ENCODE results near the gene BTNL3.
"Not testable (repeated sequence)": the region's sequence is repeated elsewhere in the genome, so short reads cannot be mapped to it uniquely, and the experiment has no call there.

The BTNL3 gene

GRCh38 chr5:180988592-180988991 lies at the start of gene BTNL3:
Gene BTNL3 (plus strand): TSS chr5:180988846. CDS start chr5:180989029, 183 bp downstream.
- no peak for DNase-seq

- no peak for DNase-seq
These were observed 38.2 kb upstream of the BTNL3 start for GRCh38 chr5:180950291-180950949.

GRCh38 chr5:180959661-180960060 lies 29.0 kb upstream of the BTNL3 start:
- no peak for DNase-seq

GRCh38 chr5:180960209-180960608 lies 28.4 kb upstream of the BTNL3 start:
- DNase-seq = no peak

GRCh38 chr5:180969406-180969805 lies 19.2 kb upstream of the BTNL3 start:
- DNase-seq = no peak

- no peak for DNase-seq
These were observed 18.3 kb upstream of the BTNL3 start for GRCh38 chr5:180970336-180970735.

- DNase-seq = no peak
These were observed 17.8 kb upstream of the BTNL3 start for GRCh38 chr5:180970875-180971274.

GRCh38 chr5:180974612-180975315 lies 13.9 kb upstream of the BTNL3 start:
- DNase-seq = no peak

- no peak for DNase-seq
These were observed 13.3 kb upstream of the BTNL3 start for GRCh38 chr5:180975338-180975737.

- DNase-seq = no peak
These were observed 12.1 kb upstream of the BTNL3 start for GRCh38 chr5:180976518-180976917.

GRCh38 chr5:180977852-180978251 lies 10.8 kb upstream of the BTNL3 start:
- DNase-seq = no peak

GRCh38 chr5:180982008-180982741 lies 6.5 kb upstream of the BTNL3 start:
- DNase-seq = no peak

GRCh38 chr5:180988016-180988415 lies 630 bp upstream of the BTNL3 start:
- DNase-seq = no peak

- no peak for DNase-seq
These were observed 1.6 kb downstream of the BTNL3 start for GRCh38 chr5:180990086-180990881.

- no peak for DNase-seq
These were observed 2.2 kb downstream of the BTNL3 start for GRCh38 chr5:180990882-180991242.

GRCh38 chr5:181001947-181002346 lies 13.3 kb downstream of the BTNL3 start:
- no peak for DNase-seq

GRCh38 chr5:181005791-181006190 lies 17.1 kb downstream of the BTNL3 start:
- DNase-seq = no peak

- DNase-seq = no peak
These were observed 19.5 kb downstream of the BTNL3 start for GRCh38 chr5:181008136-181008535.

- DNase-seq = not testable (repeated sequence)
These were observed 21.4 kb downstream of the BTNL3 start for GRCh38 chr5:181010018-181010417.

GRCh38 chr5:181014654-181015053 lies 26.0 kb downstream of the BTNL3 start:
- DNase-seq = not testable (repeated sequence)

GRCh38 chr5:181017448-181017847 lies 28.8 kb downstream of the BTNL3 start:
- DNase-seq = not testable (repeated sequence)

- DNase-seq = no peak
These were observed 32.0 kb downstream of the BTNL3 start for GRCh38 chr5:181020688-181021087.

Data from NK-92 treated with Interleukin-12 subunit alpha and Interleukin-12 subunit beta, amount 100 ng/mL, for 24 hours (cell line).